Measurements from ENCODE around the gene ALDH1A3.

The ALDH1A3 gene

GRCh38 chr15:100926971-100927756 lies 47.5 kb downstream of the ALDH1A3 start:
- no peak for DNase-seq

- no peak for DNase-seq
These were observed 49.1 kb downstream of the ALDH1A3 start for GRCh38 chr15:100928632-100929280.

GRCh38 chr15:100929641-100930042 lies 50.0 kb downstream of the ALDH1A3 start:
- no peak for DNase-seq

GRCh38 chr15:100930306-100930848 lies 50.7 kb downstream of the ALDH1A3 start:
- DNase-seq: no peak

GRCh38 chr15:100931143-100931890 lies 51.7 kb downstream of the ALDH1A3 start:
- no peak for DNase-seq

- DNase-seq: no peak
These were observed 53.2 kb downstream of the ALDH1A3 start for GRCh38 chr15:100932676-100933348.

GRCh38 chr15:100934166-100934565 lies 54.5 kb downstream of the ALDH1A3 start:
- no peak for DNase-seq

GRCh38 chr15:100934726-100935125 lies 55.1 kb downstream of the ALDH1A3 start:
- no peak for DNase-seq

GRCh38 chr15:100937171-100937570 lies 57.5 kb downstream of the ALDH1A3 start:
- no peak for DNase-seq

GRCh38 chr15:100939791-100940190 lies 60.2 kb downstream of the ALDH1A3 start:
- no peak for DNase-seq

- DNase-seq: peak; percentile 67
These were observed 61.2 kb downstream of the ALDH1A3 start for GRCh38 chr15:100940767-100941379.

GRCh38 chr15:100941536-100941935 lies 61.9 kb downstream of the ALDH1A3 start:
- peak; percentile 46 for DNase-seq

GRCh38 chr15:100942656-100943425 lies 63.2 kb downstream of the ALDH1A3 start:
- DNase-seq: no peak

- no peak for DNase-seq
These were observed 64.7 kb downstream of the ALDH1A3 start for GRCh38 chr15:100944244-100944895.

GRCh38 chr15:100944986-100945385 lies 65.4 kb downstream of the ALDH1A3 start:
- DNase-seq: no peak

GRCh38 chr15:100947760-100948429 lies 68.3 kb downstream of the ALDH1A3 start:
- DNase-seq: no peak

- no peak for DNase-seq
These were observed 68.8 kb downstream of the ALDH1A3 start for GRCh38 chr15:100948430-100948762.

GRCh38 chr15:100949691-100950090 lies 70.1 kb downstream of the ALDH1A3 start:
- DNase-seq: peak; percentile 46

GRCh38 chr15:100951965-100952364 lies 72.3 kb downstream of the ALDH1A3 start:
- peak; percentile 44 for DNase-seq

GRCh38 chr15:100952566-100952965 lies 72.9 kb downstream of the ALDH1A3 start:
- DNase-seq: no peak

Data from suppressor macrophage treated with lipopolysaccharide for 4 hours (primary cell).